HL-60 (cell line): ENCODE measurements around the gene EDIL3.

ENCODE experiments used
- DNase-seq, 2 experiments: peaks; one replicate each; pipeline ENCODE4 v3.0.0-alpha.2; 2010 to 2020; ENCODE audit warnings: low read depth in 1 of 2, low spot score in 1 of 2
- H3K27ac ChIP-seq: fragments of 250-450 bp; sonication (Bioruptor Pico); replicated peaks from 2 replicates; pipeline ENCODE4 v1.5.1; 2020; ENCODE audit warnings: mild to moderate bottlenecking, moderate library complexity
- H3K27me3 ChIP-seq: fragments of 250-450 bp; sonication (Bioruptor Pico); 2 replicates; pipeline ENCODE4 v1.5.1; 2021; ENCODE audit warnings: mild to moderate bottlenecking, moderate library complexity; ENCODE audit not compliant: insufficient read depth, poor library complexity, severe bottlenecking
- H3K4me3 ChIP-seq: replicated peaks from 2 replicates; pipeline ENCODE4 v1.5.1; 2011; ENCODE audit warnings: mild to moderate bottlenecking, control low read depth, low read length; ENCODE audit not compliant: insufficient read depth
- CTCF ChIP-seq: IDR thresholded peaks from one replicate; pipeline ENCODE4 v1.5.1; 2011; ENCODE audit warnings: low read length, control low read depth, inconsistent platforms; ENCODE audit not compliant: insufficient read depth
- GABPA ChIP-seq: IDR thresholded peaks from 2 replicates; pipeline ENCODE4 v1.6.1; 2012; ENCODE audit warnings: low read depth
- POLR2AphosphoS5 ChIP-seq: IDR thresholded peaks from 2 replicates; pipeline ENCODE4 v1.6.1; 2012; ENCODE audit warnings: low read depth
- REST ChIP-seq: IDR thresholded peaks from 2 replicates; pipeline ENCODE4 v1.6.1; 2012; ENCODE audit warnings: low read depth; ENCODE audit not compliant: insufficient replicate concordance
- SPI1 ChIP-seq: IDR thresholded peaks from 2 replicates; pipeline ENCODE4 v1.6.1; 2012; ENCODE audit warnings: low read depth, mild to moderate bottlenecking, borderline replicate concordance

The EDIL3 gene

GRCh38 chr5:84360056-84360455 lies 24.6 kb downstream of the EDIL3 start:
- Histone ChIP-seq H3K4me3 (no peak overlapping the region), H3K27me3 (no peaks in the 10 kb centered on the region), H3K27ac (no peak overlapping the region)
- no peak for DNase-seq
- no peak for TF ChIP-seq REST
- TF ChIP-seq GABPA, result no peak
- TF ChIP-seq POLR2AphosphoS5, result no peak
- TF ChIP-seq SPI1, result no peak
- no peak for TF ChIP-seq CTCF

GRCh38 chr5:84354101-84354500 lies 30.6 kb downstream of the EDIL3 start:
- H3K27ac ChIP-seq, result no peak overlapping the region
- no peaks in the 10 kb centered on the region for H3K27me3 ChIP-seq
- no peak for DNase-seq
- no peak for TF ChIP-seq POLR2AphosphoS5
- no peak for TF ChIP-seq CTCF
- no peak for TF ChIP-seq REST
- no peak for TF ChIP-seq SPI1
- no peak for TF ChIP-seq GABPA
- no peak overlapping the region for H3K4me3 ChIP-seq

- Histone ChIP-seq H3K27me3 (no peaks in the 10 kb centered on the region), H3K4me3 (no peak overlapping the region), H3K27ac (no peak overlapping the region)
- DNase-seq, result no peak
- no peak for TF ChIP-seq CTCF
- no peak for TF ChIP-seq POLR2AphosphoS5
- no peak for TF ChIP-seq SPI1
- no peak for TF ChIP-seq REST
- no peak for TF ChIP-seq GABPA
Observed at GRCh38 chr5:84344788-84345187, 39.9 kb downstream of the EDIL3 start.
